Psoas muscle (tissue), 8 donors: Measurements from ENCODE around the gene ZNF48. TPM values are rescaled to one million over a fixed set of nuclear protein-coding genes. Genes with fewer than 3 reads are reported as not detected.

Experiments used
- ATAC-seq, 4 donors: fragments of 200-7000 bp; cut with Tn5 transposase; one replicate each; pipeline ENCODE4 v1.9.1; 2020; ENCODE audit warnings: moderate library complexity in 3 of 4, mild to moderate bottlenecking in 2 of 4
- DNase-seq, 2 donors: peaks; one replicate each; pipeline ENCODE4 v3.0.0-alpha.2; 2020
- H3K27ac ChIP-seq: fragments of 200-600 bp; one replicate; pipeline ENCODE4 v1.8.0; 2022
- H3K27me3 ChIP-seq, 3 donors: fragments of 200-600 bp in 1 of 3; one replicate each; pipeline versions ENCODE4 v1.6.1 to v1.8.0; 2013 to 2022; ENCODE audit warnings: low read length in 2 of 3, mild to moderate bottlenecking in 2 of 3, moderate library complexity in 1 of 3; ENCODE audit not compliant: insufficient read depth in 3 of 3
- H3K36me3 ChIP-seq, 2 donors: fragments of 200-600 bp in 1 of 2; one replicate each; pipeline versions ENCODE4 v1.6.1 to v1.8.0; 2013 to 2022; ENCODE audit warnings: low read depth in 1 of 2, mild to moderate bottlenecking in 1 of 2, moderate library complexity in 1 of 2; ENCODE audit not compliant: insufficient read depth in 1 of 2
- H3K4me1 ChIP-seq: fragments of 200-600 bp; one replicate; pipeline ENCODE4 v1.8.0; 2022
- H3K4me3 ChIP-seq: fragments of 200-600 bp; one replicate; pipeline ENCODE4 v1.8.0; 2022; ENCODE audit warnings: mild to moderate bottlenecking
- H3K9me3 ChIP-seq: fragments of 200-600 bp; one replicate; pipeline ENCODE4 v1.8.0; 2022
- WGBS, 3 donors: extraction: QIAGEN DNeasy Blood & Tissue Kit; methylation state at CpG; one replicate each; pipeline versions ENCODE4 v1.1.6 to v1.1.7; 2013; 5-methylcytosine and 5-hydroxymethylcytosine counted together
- intact Hi-C, 2 donors: fragments of 100-400 bp; cut with DNase I; formaldehyde crosslinking; loops; one replicate each; pipeline versions ENCODE4 v1.11.0 to v1.14.2; 2022
- polyA plus RNA-seq, 3 donors: library from polyadenylated mRNA; stranded (reverse); fragments of 200-250 nt; gene quantifications; one replicate each; pipeline ENCODE4 v1.2.3, GENCODE V29; 2013
- total RNA-seq, 4 donors: library from RNA; stranded (reverse); fragmentation: NEBNext Ultra II Directional in 2 of 4; extraction: Animal tissue kit (Norgen Biotek cat#: 25700) in 2 of 4; gene quantifications; one replicate each; pipeline versions ENCODE4 v1.2.1 to v1.2.4, GENCODE V29; 2021 to 2023
- TF ChIP-seq, protein P1 (sequence below): fragments of 200-600 bp; IDR thresholded peaks from one replicate; pipeline ENCODE4 v1.8.0; 2022; ENCODE audit warnings: antibody characterized with exemption
- donor health status: healthy with polysubstance abuse.
- donor health status: DM: no; HTN: no; CAD: no; lungs with moderate emphysema.
- donor health status: Bipolar disorder and iron deficiency.
- donor health status: healthy.
- donor health status: DM: yes; HTN: yes; CAD: no.
- donor health status: DM: no; HTN: no; CAD: no.
- donor health status: DM: no; HTN: no; CAD: no.
- donor health status: DM: yes; HTN: yes; CAD: no.

Gene ZNF48
- total and polyA plus RNA-seq, 7 donors = 2.3 to 7.8 (median 5.2) TPM

DNA sequence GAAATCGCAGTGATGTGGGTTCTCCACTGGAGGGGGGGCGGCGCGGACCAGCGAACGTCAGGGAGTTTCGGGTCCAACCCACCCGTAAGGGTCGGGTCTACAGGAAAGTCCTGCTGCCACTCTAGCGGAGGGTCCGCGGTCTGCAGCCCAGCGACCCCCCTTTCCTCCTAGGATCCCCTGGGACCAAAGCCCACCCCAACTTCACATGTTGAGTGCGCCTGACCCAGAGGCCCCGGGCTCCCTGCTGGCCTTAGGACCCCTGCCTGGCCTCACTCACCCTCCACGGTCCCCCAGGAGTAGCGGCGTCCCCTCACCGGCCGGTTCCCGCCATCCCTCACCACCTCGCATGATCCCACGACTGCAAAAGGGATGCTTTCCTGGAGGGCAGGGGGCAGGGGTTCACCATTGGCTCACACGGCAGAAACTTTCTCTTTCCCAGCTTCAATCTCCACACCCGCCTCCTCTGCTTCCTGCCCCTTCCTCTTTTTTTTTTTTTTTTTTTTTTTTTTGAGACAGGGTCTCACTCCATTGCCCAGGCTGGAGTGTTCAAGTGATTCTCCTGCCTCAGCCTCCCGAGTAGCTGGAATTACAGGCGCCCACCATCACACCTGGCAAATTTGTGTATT, 15.9 kb upstream of the ZNF48 start:
- intact Hi-C loops = loop anchor here in 1 of 2 donors (2.0 kb wide), 1 partner anchor 16 kb away; the partner anchor contains the start of gene ZNF48
- Histone ChIP-seq H3K36me3 (peaks cover 0 to 5% of the 10 kb centered on the region in 2 donors), H3K9me3 (no peaks in the 10 kb centered on the region), H3K27me3 (no peaks in the 10 kb centered on the region), H3K4me3 (peak overlapping the region; percentile 71), H3K27ac (peak overlapping the region; percentile 61), H3K4me1 (peaks cover 25% of the 10 kb centered on the region)
- ATAC-seq (peak in 1 of 4 donors; percentile 1), DNase-seq (peak in 1 of 2 donors; percentile 73)
- WGBS, 3 donors = 27 to 40% (median 28%) methylated on average over 21 to 27 of the region's 27 CpGs
- TF ChIP-seq, protein P1, sequence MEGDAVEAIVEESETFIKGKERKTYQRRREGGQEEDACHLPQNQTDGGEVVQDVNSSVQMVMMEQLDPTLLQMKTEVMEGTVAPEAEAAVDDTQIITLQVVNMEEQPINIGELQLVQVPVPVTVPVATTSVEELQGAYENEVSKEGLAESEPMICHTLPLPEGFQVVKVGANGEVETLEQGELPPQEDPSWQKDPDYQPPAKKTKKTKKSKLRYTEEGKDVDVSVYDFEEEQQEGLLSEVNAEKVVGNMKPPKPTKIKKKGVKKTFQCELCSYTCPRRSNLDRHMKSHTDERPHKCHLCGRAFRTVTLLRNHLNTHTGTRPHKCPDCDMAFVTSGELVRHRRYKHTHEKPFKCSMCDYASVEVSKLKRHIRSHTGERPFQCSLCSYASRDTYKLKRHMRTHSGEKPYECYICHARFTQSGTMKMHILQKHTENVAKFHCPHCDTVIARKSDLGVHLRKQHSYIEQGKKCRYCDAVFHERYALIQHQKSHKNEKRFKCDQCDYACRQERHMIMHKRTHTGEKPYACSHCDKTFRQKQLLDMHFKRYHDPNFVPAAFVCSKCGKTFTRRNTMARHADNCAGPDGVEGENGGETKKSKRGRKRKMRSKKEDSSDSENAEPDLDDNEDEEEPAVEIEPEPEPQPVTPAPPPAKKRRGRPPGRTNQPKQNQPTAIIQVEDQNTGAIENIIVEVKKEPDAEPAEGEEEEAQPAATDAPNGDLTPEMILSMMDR = no peak

DNA sequence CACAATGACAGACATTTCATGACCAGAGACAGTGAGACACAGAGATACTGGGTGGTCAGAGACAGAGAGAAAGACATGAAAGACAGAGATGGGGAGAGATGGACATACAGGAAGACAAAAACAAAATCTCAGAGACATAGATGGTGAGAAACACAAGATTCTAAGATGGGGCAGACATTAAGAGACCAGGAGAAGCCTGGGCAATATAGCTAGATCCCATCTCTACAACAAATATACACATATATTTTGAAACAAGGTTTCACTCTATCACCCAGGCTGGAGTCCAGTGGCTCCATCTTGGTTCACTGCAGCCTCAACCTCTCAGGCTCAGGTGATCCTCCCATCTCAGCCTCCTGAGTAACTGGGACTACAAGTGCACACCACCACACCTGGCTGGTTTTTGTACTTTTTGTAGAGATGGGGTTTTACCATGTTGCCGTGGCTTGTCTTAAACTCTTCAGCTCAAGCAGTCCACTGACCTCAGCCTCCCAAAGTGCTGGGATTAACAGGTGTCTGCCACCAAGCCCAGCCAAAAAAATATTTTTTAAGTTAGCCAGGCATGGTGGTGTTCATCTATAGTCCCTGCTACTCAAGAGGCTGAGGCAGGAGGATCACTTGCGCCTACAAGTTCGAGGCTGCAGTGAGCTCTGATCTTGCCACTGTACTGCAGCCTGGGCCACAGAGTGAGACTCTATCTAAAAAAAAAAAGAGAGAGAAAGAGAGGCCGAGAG, 15.0 kb upstream of the ZNF48 start:
- 66 to 76% (median 67%) methylated on average over 4 of the region's 4 CpGs for WGBS, 3 donors
- intact Hi-C loops = no loop called here
- Histone ChIP-seq H3K27ac (peak overlapping the region; percentile 32), H3K27me3 (no peaks in the 10 kb centered on the region), H3K4me1 (peaks cover 25% of the 10 kb centered on the region), H3K9me3 (no peaks in the 10 kb centered on the region), H3K4me3 (no peak overlapping the region), H3K36me3 (peaks cover 0 to 5% of the 10 kb centered on the region in 2 donors)
- ATAC-seq (no peak), DNase-seq (no peak)
- TF ChIP-seq, protein P1 = no peak

- DNase-seq = peak in 1 of 2 donors; percentile 70
- Histone ChIP-seq H3K9me3 (no peaks in the 10 kb centered on the region), H3K4me1 (peaks cover 20% of the 10 kb centered on the region), H3K27me3 (no peaks in the 10 kb centered on the region), H3K4me3 (no peak overlapping the region), H3K36me3 (peaks cover 0 to 5% of the 10 kb centered on the region in 2 donors), H3K27ac (peak overlapping the region; percentile 32)
- TF ChIP-seq, protein P1 = no peak
- intact Hi-C loops = no loop called here
- WGBS, 3 donors = 38 to 69% (median 59%) methylated on average over 6 of the region's 6 CpGs
- no peak for ATAC-seq
Observed at GRCh38 chr16:30380803-30381208, 14.4 kb upstream of the ZNF48 start.

DNA sequence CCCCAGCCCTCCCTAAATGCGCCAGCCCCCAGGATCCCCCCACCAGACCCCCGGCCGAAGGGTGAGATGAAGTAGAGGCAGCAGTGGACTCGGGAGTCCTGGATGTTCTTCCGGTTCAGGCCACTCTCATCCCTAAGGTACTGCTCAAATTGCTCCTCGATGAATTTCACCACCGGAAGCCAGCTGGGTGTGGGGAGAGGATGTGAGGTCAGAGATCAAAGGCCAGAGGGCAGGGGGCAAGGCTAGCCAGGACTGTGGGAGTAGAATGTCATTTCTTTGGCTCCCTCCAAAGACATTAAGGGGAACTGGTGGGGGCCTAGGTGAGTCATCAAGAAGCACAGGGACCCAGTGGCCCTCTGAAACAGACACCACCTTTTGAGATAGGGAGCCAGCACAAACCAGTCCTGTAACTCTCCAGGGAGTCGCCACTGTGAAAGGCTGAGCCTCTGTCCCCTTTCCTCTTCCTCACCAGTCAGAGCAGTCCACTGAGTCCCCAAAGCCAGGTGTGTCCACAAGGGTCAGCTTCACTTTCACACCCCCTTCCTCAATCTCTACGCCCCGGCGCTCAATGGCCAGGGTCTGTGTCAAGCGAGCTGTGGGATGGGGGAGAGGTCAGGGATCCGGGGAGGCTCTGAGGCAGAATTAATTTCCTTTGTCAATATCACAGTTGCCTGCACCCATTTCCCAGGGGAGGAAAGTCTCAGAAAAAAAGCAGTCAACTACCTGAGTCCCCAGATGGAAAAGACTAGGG, 13.8 kb upstream of the ZNF48 start:
- peak overlapping the region; percentile 32 for H3K27ac ChIP-seq
- no peaks in the 10 kb centered on the region for H3K9me3 ChIP-seq
- no peak for ATAC-seq
- TF ChIP-seq, protein P1 = no peak
- no peak overlapping the region for H3K4me3 ChIP-seq
- no peak for DNase-seq
- WGBS, 3 donors = 59 to 68% (median 67%) methylated on average over 13 of the region's 13 CpGs
- H3K27me3 ChIP-seq = no peaks in the 10 kb centered on the region
- peaks cover 0 to under 1% of the 10 kb centered on the region in 2 donors for H3K36me3 ChIP-seq
- intact Hi-C loops = no loop called here
- peaks cover 18% of the 10 kb centered on the region for H3K4me1 ChIP-seq
